Activated naive CD4-positive, alpha-beta T cell treated with anti-CD3 and anti-CD28 coated beads for 36 hours (primary cell): Measurements from ENCODE around the gene FAM228B. TPM values are rescaled to one million over a fixed set of nuclear protein-coding genes. Genes with fewer than 3 reads are reported as not detected.
"Not testable (repeated sequence)": the region's sequence is repeated elsewhere in the genome, so short reads cannot be mapped to it uniquely, and the experiment has no call there.

ENCODE experiments used
- CTCF ChIA-PET: fragments of 350-600 bp; sonication (Branson Sonifier 250); formaldehyde crosslinking; loops from one replicate; lab custom pipeline; 2021; ENCODE audit warnings: antibody characterized with exemption; lab: Charles Lee
- DNase-seq: peaks from one replicate; pipeline ENCODE4 v3.0.0-alpha.2; 2020
- H3K27ac Mint-ChIP-seq: one replicate; pipeline ENCODE4 v1.8.0; 2021; ENCODE audit warnings: mild to moderate bottlenecking, mixed read lengths
- H3K27me3 Mint-ChIP-seq: one replicate; pipeline ENCODE4 v1.8.0; 2021; ENCODE audit warnings: low read depth, mixed read lengths
- H3K36me3 Mint-ChIP-seq: one replicate; pipeline ENCODE4 v1.8.0; 2021; ENCODE audit warnings: low read depth, mixed read lengths
- H3K4me1 Mint-ChIP-seq: one replicate; pipeline ENCODE4 v1.8.0; 2021; ENCODE audit warnings: low read depth, mixed read lengths
- H3K4me3 Mint-ChIP-seq: one replicate; pipeline ENCODE4 v1.8.0; 2021; ENCODE audit warnings: mild to moderate bottlenecking, moderate library complexity, mixed read lengths
- H3K9me3 Mint-ChIP-seq: one replicate; pipeline ENCODE4 v1.8.0; 2021; ENCODE audit warnings: mixed read lengths
- intact Hi-C: fragments of 100-400 bp; cut with micrococcal nuclease; formaldehyde crosslinking; loops from one replicate; pipeline ENCODE4 v1.15.1; 2023
- total RNA-seq, 2 experiments: library from RNA; stranded (reverse); gene quantifications; one replicate each; pipeline ENCODE4 v1.2.3, GENCODE V29; 2021

Gene FAM228B
- total RNA-seq, 2 experiments from 2014 or later = 3.6 to 4.1 TPM

- peaks cover 4% of the 10 kb centered on the region for H3K9me3 Mint-ChIP-seq
- CTCF ChIA-PET = no interaction called here
- no peaks in the 10 kb centered on the region for H3K27me3 Mint-ChIP-seq
- intact Hi-C loops = no loop called here
- H3K4me3 Mint-ChIP-seq = no peak overlapping the region
- no peak for DNase-seq
- no peak overlapping the region for H3K27ac Mint-ChIP-seq
- H3K36me3 Mint-ChIP-seq = no peaks in the 10 kb centered on the region
- H3K4me1 Mint-ChIP-seq = no peaks in the 10 kb centered on the region
Observed at GRCh38 chr2:24189551-24189950, 66.3 kb downstream of the FAM228B start.

GRCh38 chr2:24190503-24190902, 67.2 kb downstream of the FAM228B start:
- H3K27ac Mint-ChIP-seq = no peak overlapping the region
- H3K36me3 Mint-ChIP-seq = no peaks in the 10 kb centered on the region
- H3K4me3 Mint-ChIP-seq = no peak overlapping the region
- H3K4me1 Mint-ChIP-seq = no peaks in the 10 kb centered on the region
- DNase-seq = no peak
- H3K27me3 Mint-ChIP-seq = no peaks in the 10 kb centered on the region
- intact Hi-C loops = no loop called here
- CTCF ChIA-PET = no interaction called here
- peaks cover 4% of the 10 kb centered on the region for H3K9me3 Mint-ChIP-seq

DNA sequence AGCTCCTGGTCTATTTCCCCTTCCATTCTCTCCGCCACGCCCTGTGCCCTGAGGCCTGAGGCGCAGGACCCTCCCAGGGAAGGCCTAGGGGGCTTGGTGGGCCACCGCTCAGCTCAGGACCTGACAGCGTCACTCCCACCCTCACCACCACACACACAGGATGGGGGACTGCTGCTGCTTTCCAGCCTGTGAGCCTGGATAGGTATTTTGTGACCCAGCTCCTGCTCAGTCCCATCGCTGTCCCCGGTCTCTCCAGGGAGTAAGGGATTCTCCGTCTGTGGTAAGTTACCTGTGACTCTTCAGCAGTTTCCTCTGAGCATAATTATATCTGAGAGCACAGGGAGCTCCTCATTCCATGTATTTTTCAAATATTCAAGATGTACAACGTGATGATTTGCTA, 67.9 kb downstream of the FAM228B start:
- intact Hi-C loops = no loop called here
- H3K36me3 Mint-ChIP-seq = no peaks in the 10 kb centered on the region
- no peaks in the 10 kb centered on the region for H3K27me3 Mint-ChIP-seq
- no peaks in the 10 kb centered on the region for H3K4me1 Mint-ChIP-seq
- CTCF ChIA-PET = no interaction called here
- H3K9me3 Mint-ChIP-seq = peaks cover 4% of the 10 kb centered on the region
- no peak for DNase-seq
- H3K4me3 Mint-ChIP-seq = no peak overlapping the region
- H3K27ac Mint-ChIP-seq = no peak overlapping the region

GRCh38 chr2:24191848-24192247, 68.6 kb downstream of the FAM228B start:
- CTCF ChIA-PET = no interaction called here
- H3K4me3 Mint-ChIP-seq = no peak overlapping the region
- no peaks in the 10 kb centered on the region for H3K27me3 Mint-ChIP-seq
- no peaks in the 10 kb centered on the region for H3K4me1 Mint-ChIP-seq
- H3K9me3 Mint-ChIP-seq = peaks cover 8% of the 10 kb centered on the region
- intact Hi-C loops = no loop called here
- H3K27ac Mint-ChIP-seq = no peak overlapping the region
- no peak for DNase-seq
- H3K36me3 Mint-ChIP-seq = no peaks in the 10 kb centered on the region

DNA sequence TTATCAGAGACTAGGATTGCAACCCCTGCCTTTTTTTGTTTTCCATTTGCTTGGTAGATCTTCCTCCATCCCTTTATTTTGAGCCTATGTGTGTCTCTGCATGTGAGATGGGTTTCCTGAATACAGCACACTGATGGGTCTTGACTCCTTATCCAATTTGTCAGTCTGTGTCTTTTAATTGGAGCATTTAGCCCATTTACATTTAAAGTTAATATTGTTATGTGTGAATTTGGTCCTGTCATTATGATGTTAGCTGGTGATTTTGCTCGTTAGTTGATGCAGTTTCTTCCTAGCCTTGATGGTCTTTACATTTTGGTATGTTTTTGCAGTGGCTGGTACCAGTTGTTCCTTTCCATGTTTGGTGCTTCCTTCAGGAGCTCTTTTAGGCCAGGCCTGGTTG, 73.9 kb downstream of the FAM228B start:
- intact Hi-C loops, H3K27me3 Mint-ChIP-seq, DNase-seq, H3K4me1 Mint-ChIP-seq, H3K4me3 Mint-ChIP-seq, H3K27ac Mint-ChIP-seq: not testable (repeated sequence)
- Mint-ChIP-seq H3K36me3 (peaks cover 11% of the 10 kb centered on the region), H3K9me3 (peaks cover 11% of the 10 kb centered on the region)
- CTCF ChIA-PET = interaction anchor here (0.6 kb wide), 1 partner anchor 136 kb away, joined by 3 read pairs; no protein-coding TSS in a partner anchor

- Mint-ChIP-seq H3K4me1 (no peaks in the 10 kb centered on the region), H3K27me3 (no peaks in the 10 kb centered on the region), H3K27ac (no peak overlapping the region), H3K4me3 (no peak overlapping the region), H3K36me3 (peaks cover 22% of the 10 kb centered on the region), H3K9me3 (peaks cover 11% of the 10 kb centered on the region)
- intact Hi-C loops = no loop called here
- no peak for DNase-seq
- CTCF ChIA-PET = no interaction called here
Observed at GRCh38 chr2:24199968-24200590, 76.8 kb downstream of the FAM228B start.

DNA sequence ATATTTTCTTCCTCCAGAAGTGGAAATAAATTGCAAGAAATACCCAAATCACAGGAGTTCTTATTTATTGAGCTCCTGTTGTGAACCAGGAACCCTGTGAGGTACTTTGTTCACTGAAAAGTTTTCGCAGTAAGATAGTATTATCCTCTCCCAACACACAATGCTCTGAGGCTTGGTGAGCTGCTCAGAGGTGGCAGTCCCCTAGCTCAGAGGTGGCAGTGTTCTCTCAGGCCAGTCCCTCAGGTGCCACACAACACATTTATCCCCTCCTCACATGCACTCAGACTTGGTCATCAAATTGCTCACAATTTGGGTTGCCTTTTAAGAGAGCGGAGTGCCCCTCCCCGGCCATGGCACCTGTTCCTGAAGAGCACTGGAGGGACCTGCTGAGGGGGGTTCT, 77.5 kb downstream of the FAM228B start:
- intact Hi-C loops = no loop called here
- H3K27me3 Mint-ChIP-seq = no peaks in the 10 kb centered on the region
- DNase-seq = no peak
- no peaks in the 10 kb centered on the region for H3K4me1 Mint-ChIP-seq
- CTCF ChIA-PET = no interaction called here
- no peak overlapping the region for H3K27ac Mint-ChIP-seq
- no peak overlapping the region for H3K4me3 Mint-ChIP-seq
- peaks cover 25% of the 10 kb centered on the region for H3K36me3 Mint-ChIP-seq
- H3K9me3 Mint-ChIP-seq = peaks cover 11% of the 10 kb centered on the region

DNA sequence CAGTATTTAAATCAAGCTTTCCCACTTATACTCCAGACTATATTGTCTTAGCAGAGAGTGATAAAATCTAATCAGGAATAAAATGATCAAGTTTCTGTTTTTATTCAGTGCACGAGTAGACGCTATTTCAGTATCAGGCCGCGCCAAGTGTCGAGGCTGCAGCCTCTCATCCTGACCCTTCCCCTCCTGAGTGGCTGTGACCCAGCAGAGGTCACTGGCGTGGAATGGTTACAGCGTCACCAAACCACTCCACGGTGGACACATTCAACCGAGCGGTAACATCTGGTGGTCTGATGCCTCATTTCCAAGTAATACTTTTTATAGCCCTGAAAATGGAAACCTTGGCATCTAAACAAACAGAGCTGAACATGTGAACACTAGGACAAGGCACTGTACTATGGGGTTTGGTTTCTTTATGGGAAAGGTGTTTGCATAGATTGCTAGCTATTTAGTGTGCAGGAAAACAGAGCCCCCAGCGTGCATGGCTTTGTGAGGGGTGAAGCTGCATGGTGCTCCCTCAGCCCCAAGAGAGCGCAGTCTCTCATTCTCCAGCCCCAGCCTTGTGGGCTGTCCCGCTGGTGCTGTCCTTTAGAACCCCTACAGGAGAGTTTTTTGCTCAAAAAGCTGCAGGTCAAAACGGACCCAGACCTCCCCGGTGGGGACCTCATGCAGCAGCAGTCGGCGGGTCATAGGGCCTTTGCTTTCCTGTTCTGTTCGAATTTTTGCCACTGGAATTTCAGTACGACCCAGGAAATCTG, 79.9 kb downstream of the FAM228B start:
- H3K4me1 Mint-ChIP-seq = no peaks in the 10 kb centered on the region
- no peak overlapping the region for H3K4me3 Mint-ChIP-seq
- no peak overlapping the region for H3K27ac Mint-ChIP-seq
- CTCF ChIA-PET = interaction anchor here (0.7 to 1.2 kb wide), 4 partner anchors 15 to 791 kb away, joined by 3 read pairs; no protein-coding TSS in a partner anchor
- H3K36me3 Mint-ChIP-seq = peaks cover 39% of the 10 kb centered on the region
- H3K9me3 Mint-ChIP-seq = peaks cover 2% of the 10 kb centered on the region
- no peak for DNase-seq
- intact Hi-C loops = no loop called here
- H3K27me3 Mint-ChIP-seq = no peaks in the 10 kb centered on the region

DNA sequence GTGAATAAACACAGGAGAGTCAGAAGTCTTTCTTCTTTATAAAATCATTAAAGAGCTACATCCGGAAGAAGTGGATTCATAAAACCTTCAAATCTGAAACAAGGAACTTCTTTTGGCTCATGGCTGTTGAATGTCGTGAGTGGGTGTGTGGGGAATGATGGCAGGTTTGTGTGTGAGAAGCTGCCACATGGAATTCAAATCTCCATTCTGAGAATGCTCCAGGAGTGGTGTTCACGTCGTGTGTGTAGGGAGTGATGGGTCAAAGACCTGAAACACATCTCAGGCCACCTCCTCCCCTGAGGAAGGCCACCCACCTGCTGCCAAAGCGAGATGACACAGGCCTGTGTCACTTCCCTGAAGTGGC, 80.5 kb downstream of the FAM228B start:
- peaks cover 2% of the 10 kb centered on the region for H3K9me3 Mint-ChIP-seq
- H3K27me3 Mint-ChIP-seq = no peaks in the 10 kb centered on the region
- peaks cover 44% of the 10 kb centered on the region for H3K36me3 Mint-ChIP-seq
- DNase-seq = no peak
- no peak overlapping the region for H3K4me3 Mint-ChIP-seq
- CTCF ChIA-PET = interaction anchor here (0.5 to 0.8 kb wide), 3 partner anchors 30 to 178 kb away, joined by 3 read pairs; no protein-coding TSS in a partner anchor
- intact Hi-C loops = no loop called here
- no peak overlapping the region for H3K27ac Mint-ChIP-seq
- no peaks in the 10 kb centered on the region for H3K4me1 Mint-ChIP-seq

DNA sequence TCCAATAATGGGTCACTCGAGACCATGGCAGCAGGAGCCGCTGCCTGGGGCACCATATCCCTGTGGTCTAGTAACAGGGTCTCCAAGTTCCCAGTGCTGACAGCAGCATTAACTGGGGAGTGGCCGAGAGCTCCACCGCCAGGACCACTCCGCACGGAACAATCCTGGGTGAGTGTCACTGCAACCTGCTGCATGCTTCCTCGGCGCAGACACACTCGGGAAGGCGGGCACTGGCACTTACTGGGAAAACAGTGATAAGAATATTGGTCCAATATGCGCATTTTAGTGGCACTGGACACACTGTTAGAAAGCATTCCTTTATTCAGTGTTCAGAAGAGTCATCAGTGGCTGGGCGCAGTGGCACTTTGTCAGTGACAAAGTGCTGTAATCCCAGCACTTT, 81.2 kb downstream of the FAM228B start:
- H3K27ac Mint-ChIP-seq = no peak overlapping the region
- no peak overlapping the region for H3K4me3 Mint-ChIP-seq
- CTCF ChIA-PET = interaction anchor here (0.5 kb wide), 1 partner anchor 63 kb away, joined by 3 read pairs; no protein-coding TSS in a partner anchor
- intact Hi-C loops = no loop called here
- H3K27me3 Mint-ChIP-seq = no peaks in the 10 kb centered on the region
- DNase-seq = no peak
- no peaks in the 10 kb centered on the region for H3K4me1 Mint-ChIP-seq
- no peaks in the 10 kb centered on the region for H3K9me3 Mint-ChIP-seq
- peaks cover 46% of the 10 kb centered on the region for H3K36me3 Mint-ChIP-seq

DNA sequence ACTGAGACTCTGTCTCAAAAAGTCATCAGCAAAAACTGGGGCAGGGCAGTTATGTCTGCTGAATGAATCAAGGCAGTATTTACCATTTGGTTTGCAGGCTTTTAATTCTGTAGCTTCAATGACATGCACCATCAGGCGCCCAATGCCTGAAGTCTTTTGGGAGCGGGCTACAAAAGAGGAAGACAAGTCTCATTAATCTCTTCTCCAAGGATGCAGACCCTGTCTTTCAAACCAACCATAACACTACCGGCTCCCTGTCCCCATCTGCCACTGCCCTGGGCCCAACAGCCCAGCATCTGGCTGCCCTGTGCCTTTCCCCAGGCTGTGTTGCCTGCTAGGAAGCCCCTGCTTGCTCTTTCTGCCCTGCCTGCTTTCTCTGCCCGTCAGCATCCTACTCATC, 81.9 kb downstream of the FAM228B start:
- intact Hi-C loops = no loop called here
- Mint-ChIP-seq H3K27ac (no peak overlapping the region), H3K9me3 (no peaks in the 10 kb centered on the region), H3K27me3 (no peaks in the 10 kb centered on the region), H3K4me1 (no peaks in the 10 kb centered on the region), H3K36me3 (peaks cover 51% of the 10 kb centered on the region), H3K4me3 (no peak overlapping the region)
- CTCF ChIA-PET = no interaction called here
- no peak for DNase-seq

DNA sequence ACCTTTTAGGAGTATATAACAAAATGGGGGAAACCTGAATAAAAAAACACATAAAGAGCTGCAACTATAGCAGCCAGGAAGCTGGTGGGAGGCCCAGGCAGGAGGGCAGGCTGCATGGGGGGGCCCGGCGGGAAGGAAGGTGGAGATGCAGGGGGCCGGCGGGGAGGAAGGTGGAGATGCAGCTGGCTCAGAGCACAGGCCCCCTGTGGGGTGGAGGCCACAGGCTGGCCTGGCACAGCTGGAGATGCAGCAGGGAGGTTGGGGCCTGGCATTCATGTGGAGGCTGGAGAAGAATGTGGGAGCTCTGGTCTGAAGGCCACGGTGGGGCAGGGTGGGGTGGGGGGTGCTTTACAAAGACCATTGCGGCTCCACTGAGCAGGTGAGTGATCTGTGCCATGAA, 83.0 kb downstream of the FAM228B start:
- CTCF ChIA-PET = no interaction called here
- Mint-ChIP-seq H3K9me3 (no peaks in the 10 kb centered on the region), H3K4me1 (no peaks in the 10 kb centered on the region), H3K27me3 (no peaks in the 10 kb centered on the region), H3K4me3 (no peak overlapping the region), H3K36me3 (peaks cover 49% of the 10 kb centered on the region), H3K27ac (no peak overlapping the region)
- DNase-seq = no peak
- intact Hi-C loops = no loop called here

GRCh38 chr2:24206714-24207113, 83.4 kb downstream of the FAM228B start:
- CTCF ChIA-PET = no interaction called here
- no peaks in the 10 kb centered on the region for H3K4me1 Mint-ChIP-seq
- no peak for DNase-seq
- intact Hi-C loops = no loop called here
- H3K27ac Mint-ChIP-seq = no peak overlapping the region
- H3K27me3 Mint-ChIP-seq = no peaks in the 10 kb centered on the region
- H3K9me3 Mint-ChIP-seq = no peaks in the 10 kb centered on the region
- peaks cover 47% of the 10 kb centered on the region for H3K36me3 Mint-ChIP-seq
- H3K4me3 Mint-ChIP-seq = no peak overlapping the region
